AG04450 (cell line): Measurements from ENCODE around the gene ELMOD3. TPM values are rescaled to one million over a fixed set of nuclear protein-coding genes. Genes with fewer than 3 reads are reported as not detected.

Experiments used
- CTCF ChIA-PET: fragments of 300-600, 350-600 bp; formaldehyde crosslinking; extraction: SDS; loops from one replicate; lab custom pipeline; 2022; ENCODE audit warnings: antibody characterized with exemption, inconsistent platforms; lab: Charles Lee
- POLR2A ChIA-PET: fragments of 350-600 bp; formaldehyde crosslinking; extraction: SDS; loops from one replicate; lab custom pipeline; 2021; ENCODE audit warnings: antibody characterized with exemption, inconsistent platforms; lab: Yijun Ruan, JAX
- DNase-seq: peaks from one replicate; pipeline ENCODE4 v3.0.0-alpha.2; 2011; ENCODE audit warnings: low read depth, low spot score
- H3K27ac ChIP-seq: one replicate; pipeline ENCODE4 v1.5.1; 2012; ENCODE audit warnings: low read depth, low read length, control low read depth
- H3K27me3 ChIP-seq: one replicate; pipeline ENCODE4 v1.6.0; 2012; ENCODE audit warnings: low read length; ENCODE audit not compliant: control insufficient read depth, insufficient read depth
- H3K4me3 ChIP-seq: 2 replicates; pipeline ENCODE4 v1.5.1; 2011; ENCODE audit warnings: mild to moderate bottlenecking, low read depth, low read length, control low read depth
- H3K9me3 ChIP-seq: 2 replicates; pipeline ENCODE4 v1.5.1; 2012; ENCODE audit warnings: low read length; ENCODE audit not compliant: control insufficient read depth, insufficient read depth
- CTCF ChIP-seq: IDR thresholded peaks from 2 replicates; pipeline ENCODE4 v1.5.1; 2011; ENCODE audit warnings: low read depth, low read length, control low read depth, inconsistent platforms
- polyA plus RNA-seq: library from polyadenylated mRNA; depleted of rRNA; stranded (reverse); fragments of >200 nt; gene quantifications from 2 replicates; pipeline ENCODE4 v1.2.3, GENCODE V29; 2011

Gene ELMOD3
- polyA plus RNA-seq, 1 experiment: 17.8 TPM

GRCh38 chr2:85344356-85344954 lies 10.1 kb upstream of the ELMOD3 start:
- H3K27ac ChIP-seq: no peak overlapping the region
- ChIA-PET CTCF (no interaction called here), POLR2A (no interaction called here)
- no peak for DNase-seq
- TF ChIP-seq CTCF: no peak
- H3K4me3 ChIP-seq: no peak overlapping the region
- H3K9me3 ChIP-seq: no peaks in the 10 kb centered on the region
- no peaks in the 10 kb centered on the region for H3K27me3 ChIP-seq

DNA sequence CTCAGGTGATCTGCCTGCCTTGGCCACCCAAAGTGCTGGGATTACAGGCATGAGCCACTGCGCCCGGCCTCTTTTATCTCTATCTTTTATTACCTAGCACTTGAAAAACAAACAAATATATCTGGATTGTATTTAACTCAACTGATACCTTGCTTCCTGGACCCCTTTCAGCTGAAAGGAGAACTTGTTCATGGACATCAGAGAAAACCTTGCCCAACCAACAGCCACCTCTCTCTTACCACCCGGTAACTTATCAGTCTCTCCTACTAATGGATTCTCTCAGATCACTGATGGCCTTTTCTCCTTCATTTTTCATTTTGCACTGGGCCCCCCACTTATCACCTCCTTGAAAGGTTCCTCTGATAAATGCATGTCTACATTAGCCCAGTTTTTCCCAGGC lies 7.0 kb upstream of the ELMOD3 start:
- ChIA-PET CTCF (no interaction called here), POLR2A (no interaction called here)
- no peaks in the 10 kb centered on the region for H3K9me3 ChIP-seq
- no peak overlapping the region for H3K4me3 ChIP-seq
- no peak overlapping the region for H3K27ac ChIP-seq
- TF ChIP-seq CTCF: no peak
- H3K27me3 ChIP-seq: no peaks in the 10 kb centered on the region
- no peak for DNase-seq

GRCh38 chr2:85353876-85354285 lies 688 bp upstream of the ELMOD3 start:
- H3K9me3 ChIP-seq: no peaks in the 10 kb centered on the region
- DNase-seq: no peak
- ChIA-PET POLR2A (interaction anchor here (0.9 to 2.7 kb wide), 16 partner anchors 8 to 258 kb away, joined by 3 to 23 read pairs (median 4); partner anchors contain the start of genes C2orf68, MAT2A, RNF181 and SH2D6), CTCF (interaction anchor here (0.6 to 1.6 kb wide), 4 partner anchors 69 to 200 kb away, joined by 3 to 8 read pairs (median 4); no protein-coding TSS in a partner anchor)
- peak overlapping the region; percentile 47 for H3K27ac ChIP-seq
- no peak for TF ChIP-seq CTCF
- H3K4me3 ChIP-seq: peak overlapping the region; percentile 65
- H3K27me3 ChIP-seq: no peaks in the 10 kb centered on the region

GRCh38 chr2:85355073-85355410 lies 473 bp downstream of the ELMOD3 start:
- H3K27me3 ChIP-seq: no peaks in the 10 kb centered on the region
- no peak for TF ChIP-seq CTCF
- H3K9me3 ChIP-seq: no peaks in the 10 kb centered on the region
- no peak for DNase-seq
- CTCF ChIA-PET: interaction anchor here (1.0 to 1.6 kb wide), 2 partner anchors 196 to 202 kb away, joined by 3 to 8 read pairs; no protein-coding TSS in a partner anchor
- POLR2A ChIA-PET: interaction anchor here (0.6 to 2.7 kb wide), 19 partner anchors 9 to 285 kb away, joined by 3 to 23 read pairs (median 4); partner anchors contain the start of genes C2orf68, MAT2A, RNF181 and SH2D6
- peak overlapping the region; percentile 65 for H3K4me3 ChIP-seq
- H3K27ac ChIP-seq: no peak overlapping the region

- no peaks in the 10 kb centered on the region for H3K27me3 ChIP-seq
- no peak for DNase-seq
- peak overlapping the region; percentile 65 for H3K4me3 ChIP-seq
- TF ChIP-seq CTCF: no peak
- H3K27ac ChIP-seq: no peak overlapping the region
- ChIA-PET CTCF (interaction anchor here (1.6 kb wide), 1 partner anchor 195 kb away, joined by 8 read pairs; no protein-coding TSS in a partner anchor), POLR2A (interaction anchor here (1.1 to 2.7 kb wide), 3 partner anchors 28 to 247 kb away, joined by 3 to 23 read pairs (median 12); partner anchors contain the start of genes MAT2A, TGOLN2 and TMEM150A)
- H3K9me3 ChIP-seq: no peaks in the 10 kb centered on the region
These were observed 952 bp downstream of the ELMOD3 start for GRCh38 chr2:85355521-85355920.
